ENCODE data around the gene AKR1C2. TPM values are rescaled to one million over a fixed set of nuclear protein-coding genes. Genes with fewer than 3 reads are reported as not detected.

The AKR1C2 gene
- total and polyA plus RNA-seq, 2 donors from 2014 or later: 11.8 to 16.3 TPM

- intact Hi-C loops (cut with DNase I): no loop called here
- H3K27me3 ChIP-seq (ENCODE audit: control insufficient read depth, insufficient read depth, low read length): no peaks in the 10 kb centered on the region
- peak overlapping the region in 2 of 3 donors; percentile 46 to 78 for H3K4me3 ChIP-seq (ENCODE audit: low read length in 3 of 3)
- TF ChIP-seq CTCF (IDR thresholded peaks at IDR 0.05; ENCODE audit: borderline replicate concordance, extremely low read depth, insufficient read depth): no peak
- H3K4me1 ChIP-seq (ENCODE audit: control insufficient read depth in 2 of 3, insufficient read depth in 2 of 3, low read depth in 1 of 3, low read length in 3 of 3): peaks cover 0 to 10% (median 3%) of the 10 kb centered on the region in 3 donors
- peak overlapping the region in 1 of 2 donors; percentile 2 for H3K27ac ChIP-seq (ENCODE audit: low read depth in 2 of 2, low read length in 2 of 2)
- no peaks in the 10 kb centered on the region for H3K36me3 ChIP-seq (ENCODE audit: control insufficient read depth in 2 of 3, insufficient read depth in 3 of 3, low read length in 3 of 3)
- no peaks in the 10 kb centered on the region for H3K9me3 ChIP-seq (ENCODE audit: control insufficient read depth in 2 of 3, insufficient read depth in 1 of 3, low read length in 3 of 3)
- DNase-seq: no peak
- no peak for FAIRE-seq
- no peak overlapping the region for H3K9ac ChIP-seq (ENCODE audit: low read length in 3 of 3)
These were observed 37.9 kb upstream of the AKR1C2 start for GRCh38 chr10:5041471-5042023.

GRCh38 chr10:5040781-5041470 lies 37.3 kb upstream of the AKR1C2 start:
- peak overlapping the region in 2 of 3 donors; percentile 46 to 78 for H3K4me3 ChIP-seq (ENCODE audit: low read length in 3 of 3)
- no peaks in the 10 kb centered on the region for H3K9me3 ChIP-seq (ENCODE audit: control insufficient read depth in 2 of 3, insufficient read depth in 1 of 3, low read length in 3 of 3)
- TF ChIP-seq CTCF (IDR thresholded peaks at IDR 0.05; ENCODE audit: borderline replicate concordance, extremely low read depth, insufficient read depth): no peak
- H3K27me3 ChIP-seq (ENCODE audit: control insufficient read depth, insufficient read depth, low read length): no peaks in the 10 kb centered on the region
- H3K9ac ChIP-seq (ENCODE audit: low read length in 3 of 3): no peak overlapping the region
- H3K36me3 ChIP-seq (ENCODE audit: control insufficient read depth in 2 of 3, insufficient read depth in 3 of 3, low read length in 3 of 3): no peaks in the 10 kb centered on the region
- intact Hi-C loops (cut with DNase I): no loop called here
- H3K4me1 ChIP-seq (ENCODE audit: control insufficient read depth in 2 of 3, insufficient read depth in 2 of 3, low read depth in 1 of 3, low read length in 3 of 3): peaks cover 0 to 10% (median 3%) of the 10 kb centered on the region in 3 donors
- peak in 1 of 5 donors; percentile 10 for DNase-seq
- H3K27ac ChIP-seq (ENCODE audit: low read depth in 2 of 2, low read length in 2 of 2): peak overlapping the region in 1 of 2 donors; percentile 2
- no peak for FAIRE-seq

GRCh38 chr10:5040010-5040673 lies 36.5 kb upstream of the AKR1C2 start:
- Histone ChIP-seq H3K9ac (ENCODE audit: low read length in 3 of 3) (no peak overlapping the region), H3K27me3 (ENCODE audit: control insufficient read depth, insufficient read depth, low read length) (no peaks in the 10 kb centered on the region), H3K4me3 (ENCODE audit: low read length in 3 of 3) (no peak overlapping the region), H3K36me3 (ENCODE audit: control insufficient read depth in 2 of 3, insufficient read depth in 3 of 3, low read length in 3 of 3) (no peaks in the 10 kb centered on the region), H3K27ac (ENCODE audit: low read depth in 2 of 2, low read length in 2 of 2) (no peak overlapping the region), H3K9me3 (ENCODE audit: control insufficient read depth in 2 of 3, insufficient read depth in 1 of 3, low read length in 3 of 3) (peaks cover 0 to 3% (median 0%) of the 10 kb centered on the region in 3 donors), H3K4me1 (ENCODE audit: control insufficient read depth in 2 of 3, insufficient read depth in 2 of 3, low read depth in 1 of 3, low read length in 3 of 3) (peaks cover 0 to 10% (median 3%) of the 10 kb centered on the region in 3 donors)
- no peak for DNase-seq
- FAIRE-seq: no peak
- intact Hi-C loops (cut with DNase I): no loop called here
- TF ChIP-seq CTCF (IDR thresholded peaks at IDR 0.05; ENCODE audit: borderline replicate concordance, extremely low read depth, insufficient read depth): no peak

Measured in kidney (tissue), 14 donors.